ENCODE measurements around the gene ASTN2. TPM values are rescaled to one million over a fixed set of nuclear protein-coding genes. Genes with fewer than 3 reads are reported as not detected.

ASTN2 gene
- total and polyA plus RNA-seq, 9 of the 15 experiments (the other 6 are each of a cell fraction or from before 2014, with no cell fraction given): 0.56 to 3.5 (median 1.9) TPM

GRCh38 chr9:116641292-116642059, 773.4 kb downstream of the ASTN2 start (continued):
- TF ChIP-seq SRSF7 (optimal IDR thresholded peaks at IDR 0.05; ENCODE audit: low read depth, low read length): no peak
- no peak for TF ChIP-seq GATAD2B (IDR thresholded peaks at IDR 0.05; ENCODE audit: borderline replicate concordance)
- TF ChIP-seq, protein P1, sequence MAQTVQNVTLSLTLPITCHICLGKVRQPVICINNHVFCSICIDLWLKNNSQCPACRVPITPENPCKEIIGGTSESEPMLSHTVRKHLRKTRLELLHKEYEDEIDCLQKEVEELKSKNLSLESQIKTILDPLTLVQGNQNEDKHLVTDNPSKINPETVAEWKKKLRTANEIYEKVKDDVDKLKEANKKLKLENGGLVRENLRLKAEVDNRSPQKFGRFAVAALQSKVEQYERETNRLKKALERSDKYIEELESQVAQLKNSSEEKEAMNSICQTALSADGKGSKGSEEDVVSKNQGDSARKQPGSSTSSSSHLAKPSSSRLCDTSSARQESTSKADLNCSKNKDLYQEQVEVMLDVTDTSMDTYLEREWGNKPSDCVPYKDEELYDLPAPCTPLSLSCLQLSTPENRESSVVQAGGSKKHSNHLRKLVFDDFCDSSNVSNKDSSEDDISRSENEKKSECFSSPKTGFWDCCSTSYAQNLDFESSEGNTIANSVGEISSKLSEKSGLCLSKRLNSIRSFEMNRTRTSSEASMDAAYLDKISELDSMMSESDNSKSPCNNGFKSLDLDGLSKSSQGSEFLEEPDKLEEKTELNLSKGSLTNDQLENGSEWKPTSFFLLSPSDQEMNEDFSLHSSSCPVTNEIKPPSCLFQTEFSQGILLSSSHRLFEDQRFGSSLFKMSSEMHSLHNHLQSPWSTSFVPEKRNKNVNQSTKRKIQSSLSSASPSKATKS (CRISPR knock-in tag; IDR thresholded peaks at IDR 0.05): no peak
- no peak for TF ChIP-seq ZFP1 (CRISPR knock-in tag; IDR thresholded peaks at IDR 0.05)
- no peak for TF ChIP-seq POLR3G (IDR thresholded peaks at IDR 0.05; ENCODE audit: extremely low read depth, insufficient read length, insufficient replicate concordance)
- TF ChIP-seq BRCA1 (IDR thresholded peaks at IDR 0.05): no peak
- no peak for TF ChIP-seq BRCA1 (CRISPR knock-in tag; IDR thresholded peaks at IDR 0.05)
- no peak for TF ChIP-seq ZEB2 (IDR thresholded peaks at IDR 0.05)
- no peak for TF ChIP-seq DNMT1 (IDR thresholded peaks at IDR 0.05)

GRCh38 chr9:116639251-116639741, 775.6 kb downstream of the ASTN2 start:
- no peaks in the 10 kb centered on the region for H3K4me1 ChIP-seq (replicated peaks in 1 of 2; ENCODE audit: control insufficient read depth in 2 of 2, insufficient read depth in 2 of 2, low read length in 2 of 2)
- no peaks in the 10 kb centered on the region for H3K27me3 ChIP-seq (ENCODE audit: control insufficient read depth in 2 of 2, insufficient read depth in 2 of 2, low read length in 2 of 2)
- DNase-seq (ENCODE audit: extremely low read depth in 1 of 4, low spot score in 3 of 4) (no peak), FAIRE-seq (no peak), ATAC-seq (no peak)
- H3K4me2 ChIP-seq (ENCODE audit: insufficient read depth, low read length): no peak overlapping the region
- H3K9me3 ChIP-seq (replicated peaks; ENCODE audit: control insufficient read depth, insufficient read depth, low read depth, low read length): no peaks in the 10 kb centered on the region
- ChIA-PET CTCF (ENCODE audit: low intra/inter-chr PET ratio) (no interaction called here), POLR2A (interaction anchor here (0.5 to 1.3 kb wide), 2 partner anchors 11 to 1051 kb away, joined by 3 read pairs; no protein-coding TSS in a partner anchor)
- BruUV-seq (replicated peaks): no TSS peak
- no peaks in the 10 kb centered on the region for H4K20me1 ChIP-seq (replicated peaks; ENCODE audit: control insufficient read depth, insufficient read depth, low read length)
- H3K9ac ChIP-seq (ENCODE audit: insufficient read depth in 1 of 2, low read depth in 2 of 2, low read length in 2 of 2): no peak overlapping the region
- no peaks in the 10 kb centered on the region for H3K36me3 ChIP-seq (ENCODE audit: control insufficient read depth, insufficient read depth, low read length)
- in situ Hi-C loops (cut with MboI): no loop called here
- H3K27ac ChIP-seq (ENCODE audit: extremely low read depth, low read depth, low read length): no peak overlapping the region
- no peak overlapping the region for H2AFZ ChIP-seq (ENCODE audit: low read depth, low read length)
- H3K79me2 ChIP-seq (ENCODE audit: control insufficient read depth, insufficient read depth, low read length): no peaks in the 10 kb centered on the region
- no peaks in the 10 kb centered on the region for H3K9me1 ChIP-seq (ENCODE audit: control insufficient read depth, insufficient read depth, low read length)
- H3K4me3 ChIP-seq: no peak overlapping the region
- intact Hi-C loops (cut with micrococcal nuclease): no loop called here
- TF ChIP-seq FOXA3 (CRISPR knock-in tag; conservative IDR thresholded peaks at IDR 0.05 in 1 of 2, IDR thresholded peaks at IDR 0.05 in 1 of 2) (no peak), ZSCAN32 (CRISPR knock-in tag; IDR thresholded peaks at IDR 0.05) (no peak), HNRNPUL1 (IDR thresholded peaks at IDR 0.05; ENCODE audit: low read length) (no peak), SOX6 (IDR thresholded peaks at IDR 0.05) (no peak), MEF2A (IDR thresholded peaks at IDR 0.05; ENCODE audit: control insufficient read depth, low read depth, low read length) (no peak), POLR2AphosphoS2 (IDR thresholded peaks at IDR 0.05; ENCODE audit: low read length) (no peak), ZNF384 (IDR thresholded peaks at IDR 0.05; ENCODE audit: low read depth, low read length) (no peak)
- TF ChIP-seq, protein P2, sequence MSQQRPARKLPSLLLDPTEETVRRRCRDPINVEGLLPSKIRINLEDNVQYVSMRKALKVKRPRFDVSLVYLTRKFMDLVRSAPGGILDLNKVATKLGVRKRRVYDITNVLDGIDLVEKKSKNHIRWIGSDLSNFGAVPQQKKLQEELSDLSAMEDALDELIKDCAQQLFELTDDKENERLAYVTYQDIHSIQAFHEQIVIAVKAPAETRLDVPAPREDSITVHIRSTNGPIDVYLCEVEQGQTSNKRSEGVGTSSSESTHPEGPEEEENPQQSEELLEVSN (IDR thresholded peaks at IDR 0.05; ENCODE audit: borderline replicate concordance in 1 of 2, extremely low read depth in 1 of 2, insufficient read depth in 1 of 2, insufficient read length in 1 of 2, low read depth in 1 of 2, low read length in 1 of 2, poor library complexity in 1 of 2, severe bottlenecking in 1 of 2): no peak
- TF ChIP-seq, protein P3, sequence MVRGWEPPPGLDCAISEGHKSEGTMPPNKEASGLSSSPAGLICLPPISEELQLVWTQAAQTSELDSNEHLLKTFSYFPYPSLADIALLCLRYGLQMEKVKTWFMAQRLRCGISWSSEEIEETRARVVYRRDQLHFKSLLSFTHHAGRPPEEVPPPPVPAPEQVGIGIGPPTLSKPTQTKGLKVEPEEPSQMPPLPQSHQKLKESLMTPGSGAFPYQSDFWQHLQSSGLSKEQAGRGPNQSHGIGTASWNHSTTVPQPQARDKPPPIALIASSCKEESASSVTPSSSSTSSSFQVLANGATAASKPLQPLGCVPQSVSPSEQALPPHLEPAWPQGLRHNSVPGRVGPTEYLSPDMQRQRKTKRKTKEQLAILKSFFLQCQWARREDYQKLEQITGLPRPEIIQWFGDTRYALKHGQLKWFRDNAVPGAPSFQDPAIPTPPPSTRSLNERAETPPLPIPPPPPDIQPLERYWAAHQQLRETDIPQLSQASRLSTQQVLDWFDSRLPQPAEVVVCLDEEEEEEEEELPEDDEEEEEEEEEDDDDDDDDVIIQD (CRISPR knock-in tag; IDR thresholded peaks at IDR 0.05): no peak

Measured in K562 (cell line).